GM19193 (cell line): Measurements from ENCODE around the gene RSL1D1.
A peak's percentile ranks its signal among the peaks of the same experiment; 100 is the strongest.

ENCODE experiments used
- POLR2A ChIP-seq: IDR thresholded peaks from 4 replicates; pipeline ENCODE4 v1.6.1; 2011; ENCODE audit not compliant: insufficient read depth, insufficient read length; ENCODE audit errors: extremely low read depth

Gene RSL1D1

DNA sequence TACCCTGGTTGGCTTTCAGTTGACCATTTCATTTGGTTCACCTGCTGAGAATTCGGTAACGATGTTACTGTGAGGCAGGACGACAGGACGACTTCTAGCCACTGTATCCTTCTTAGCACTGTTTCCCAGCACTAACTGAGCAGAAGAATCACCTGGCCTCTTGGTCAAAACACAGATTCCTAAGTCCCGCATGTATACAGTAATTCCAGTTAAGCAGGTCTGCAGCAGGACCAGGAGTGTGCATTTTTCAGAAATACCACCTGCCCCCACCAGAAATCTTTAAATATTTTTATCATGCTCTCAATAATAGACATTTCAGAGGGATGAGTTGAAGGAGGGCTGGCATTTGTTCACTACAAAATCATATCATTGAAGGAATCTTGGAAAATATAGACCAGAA lies 22.6 kb downstream of the RSL1D1 start:
- no peak for TF ChIP-seq POLR2A

DNA sequence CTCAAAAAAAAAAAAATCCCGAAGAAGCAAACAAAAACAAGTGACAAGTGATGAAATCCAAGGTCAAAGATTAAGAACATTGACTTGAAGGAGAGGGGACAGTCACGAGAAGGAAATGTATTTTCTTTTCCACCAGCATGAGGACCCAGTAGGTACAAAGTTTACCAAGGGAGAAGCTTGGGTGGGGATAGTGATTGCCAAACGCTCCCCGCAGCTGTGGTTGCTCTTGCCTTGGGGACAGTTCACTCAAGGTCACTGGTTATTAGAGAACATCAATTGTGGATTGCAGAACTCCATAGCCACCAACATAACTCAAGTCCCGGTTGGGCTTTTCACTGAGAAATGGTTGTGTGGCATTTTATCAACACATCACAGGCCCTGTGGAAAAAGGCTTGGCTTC lies 27.0 kb downstream of the RSL1D1 start:
- TF ChIP-seq POLR2A, result no peak

DNA sequence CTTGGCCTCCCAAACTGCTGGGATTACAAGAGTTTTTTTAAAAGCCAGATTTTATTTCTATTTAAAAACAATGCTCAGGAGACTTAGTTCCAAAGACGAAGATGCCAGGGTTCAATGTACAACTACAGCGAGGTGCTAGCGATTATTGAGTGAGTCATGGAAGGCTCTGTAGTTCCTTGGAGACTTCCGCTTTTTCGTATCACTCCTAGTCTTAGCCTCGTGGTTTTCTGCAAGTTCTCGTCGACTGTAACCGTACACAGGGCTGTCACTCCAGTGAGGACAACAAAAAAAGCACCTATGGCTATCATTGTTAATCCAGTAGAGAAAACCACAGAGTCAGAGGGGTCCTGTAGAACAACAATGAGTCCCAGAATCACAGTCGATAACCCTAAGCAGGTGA lies 31.5 kb downstream of the RSL1D1 start:
- TF ChIP-seq POLR2A, result no peak

DNA sequence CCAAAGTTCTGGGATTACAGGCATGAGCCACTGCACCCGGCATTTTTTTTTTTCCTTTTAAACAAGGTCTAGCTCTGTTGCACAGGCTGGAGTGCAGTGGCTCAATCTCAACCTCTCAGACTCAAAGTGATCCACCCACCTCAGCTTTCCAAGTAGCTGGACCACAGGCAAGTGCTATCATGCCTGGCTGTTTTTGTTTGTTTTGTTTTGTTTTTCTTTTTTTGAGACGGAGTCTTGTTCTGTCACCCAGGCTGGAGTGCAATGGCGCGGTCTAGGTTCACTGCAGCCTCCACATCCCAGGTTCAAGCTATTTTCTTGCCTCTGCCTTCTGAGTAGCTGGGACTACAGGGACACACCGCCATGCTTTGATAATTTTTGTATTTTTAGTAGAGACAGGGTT lies 35.2 kb downstream of the RSL1D1 start:
- no peak for TF ChIP-seq POLR2A

DNA sequence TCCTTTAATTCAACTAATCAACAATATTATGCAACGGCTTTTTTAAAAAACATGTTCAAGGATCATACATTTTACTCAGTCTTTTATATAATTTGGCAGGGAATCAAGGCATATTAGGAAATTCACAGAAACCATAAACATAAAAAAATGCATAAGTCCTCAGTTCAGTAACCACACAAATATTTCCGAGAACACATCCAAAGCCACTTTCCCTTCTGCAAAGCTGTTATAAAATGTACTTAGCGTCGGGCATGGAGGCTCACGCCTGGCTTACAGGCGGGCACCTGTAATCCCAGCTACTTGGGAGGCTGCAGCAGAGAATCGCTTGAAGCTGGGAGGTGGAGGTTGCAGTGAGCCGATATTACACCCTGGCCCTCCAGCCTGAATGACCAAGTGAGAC lies 44.6 kb downstream of the RSL1D1 start:
- TF ChIP-seq POLR2A, result no peak

DNA sequence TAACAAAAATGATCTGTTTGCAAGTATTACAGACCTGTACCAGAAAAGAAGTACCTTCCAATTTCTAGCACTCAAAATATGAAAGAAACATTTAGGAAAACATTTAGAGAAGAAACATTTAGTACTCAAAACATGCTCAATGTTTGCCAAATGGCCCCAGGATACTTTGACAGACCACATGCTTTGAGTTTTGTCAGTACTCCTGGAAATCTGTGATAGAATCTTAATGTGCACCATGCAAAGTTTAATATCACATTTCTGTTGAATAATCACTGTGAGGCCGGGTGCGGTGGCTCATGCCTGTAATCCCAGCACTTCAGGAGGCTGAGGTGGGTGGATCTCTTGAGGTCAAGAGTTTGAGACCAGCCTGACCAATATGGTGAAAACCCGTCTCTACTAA lies 45.8 kb downstream of the RSL1D1 start:
- no peak for TF ChIP-seq POLR2A

DNA sequence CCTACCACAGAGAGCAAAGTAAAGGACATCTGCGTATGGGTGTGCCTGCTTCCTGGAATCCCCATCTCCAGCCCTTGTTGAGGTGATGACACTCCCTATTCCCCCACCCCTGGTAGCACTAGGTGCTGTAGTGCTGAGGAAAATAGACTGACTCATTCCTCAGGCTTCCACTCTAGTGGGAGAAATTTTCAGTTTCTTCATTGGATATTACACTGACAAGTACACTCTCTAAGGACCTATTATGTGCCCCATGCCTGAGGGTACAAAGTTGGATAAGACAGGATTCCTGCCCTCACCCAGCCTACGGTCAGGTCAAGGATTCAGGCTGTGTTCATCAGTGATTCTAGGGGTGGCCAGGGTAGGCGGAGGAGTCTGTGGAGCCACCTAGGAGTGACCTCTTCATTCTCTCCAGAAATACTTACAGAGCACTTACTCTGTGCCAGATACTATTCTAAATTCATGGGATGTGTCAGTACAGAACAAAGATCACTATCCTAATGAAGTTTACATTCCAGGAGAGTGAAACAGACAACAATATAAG lies 49.8 kb downstream of the RSL1D1 start:
- TF ChIP-seq POLR2A, result no peak

DNA sequence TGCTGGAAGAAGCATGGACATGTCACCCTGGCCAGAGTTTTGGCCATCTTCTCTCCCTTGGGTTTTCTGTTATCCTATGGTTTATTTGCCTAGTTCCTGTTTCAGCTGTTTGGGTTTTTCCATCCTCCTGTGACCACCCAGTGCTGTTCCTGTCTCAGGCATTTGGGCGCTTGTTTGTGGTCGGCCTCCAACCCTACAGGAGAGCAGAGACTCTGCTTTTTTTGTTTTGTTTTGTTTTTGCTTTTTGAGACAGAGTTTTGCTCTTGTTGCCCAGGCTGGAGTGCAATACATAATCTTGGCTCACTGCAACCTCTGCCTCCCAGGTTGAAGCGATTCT lies 51.0 kb downstream of the RSL1D1 start:
- TF ChIP-seq POLR2A, result no peak

DNA sequence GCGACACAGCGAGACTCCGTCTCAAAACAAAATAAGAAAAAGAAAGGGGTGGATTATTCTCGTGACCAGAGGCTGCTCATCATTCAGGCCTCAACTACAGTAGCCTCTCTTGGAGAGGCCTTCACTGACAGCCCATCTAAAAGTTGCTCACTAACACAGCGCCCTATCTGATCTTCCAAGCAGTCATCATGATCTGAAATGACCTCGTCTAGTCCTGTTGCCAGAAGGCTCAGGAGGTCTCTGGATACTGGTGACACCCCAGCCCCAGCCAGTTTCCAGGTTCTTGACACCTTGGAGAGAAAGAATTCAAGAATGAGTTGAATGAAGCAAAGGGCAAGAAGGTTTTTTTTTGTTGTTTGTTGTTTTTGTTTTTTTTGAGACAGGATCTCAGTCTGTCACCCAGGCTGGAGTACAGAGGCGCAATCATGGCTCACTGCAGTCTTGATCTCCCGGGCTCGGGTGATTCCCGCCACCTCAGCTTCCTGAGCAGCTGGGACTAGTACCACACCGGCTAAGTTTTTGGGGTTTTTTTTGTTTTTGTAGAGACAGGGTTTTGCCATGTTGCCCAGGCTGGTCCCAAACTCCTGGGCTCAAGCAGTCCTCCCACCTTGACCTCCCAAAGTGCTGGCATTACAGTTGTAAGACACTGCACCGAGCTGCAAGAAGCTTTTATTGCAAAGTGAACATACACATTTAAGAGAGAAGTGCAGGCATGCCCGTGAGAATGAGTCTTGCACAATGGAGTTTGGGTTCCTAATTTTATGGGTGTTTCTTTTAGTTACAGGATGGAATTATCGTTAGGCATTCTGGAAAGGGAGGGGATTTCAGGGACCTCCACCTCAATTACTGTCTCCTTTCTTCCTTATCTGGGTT lies 51.6 kb downstream of the RSL1D1 start:
- no peak for TF ChIP-seq POLR2A

DNA sequence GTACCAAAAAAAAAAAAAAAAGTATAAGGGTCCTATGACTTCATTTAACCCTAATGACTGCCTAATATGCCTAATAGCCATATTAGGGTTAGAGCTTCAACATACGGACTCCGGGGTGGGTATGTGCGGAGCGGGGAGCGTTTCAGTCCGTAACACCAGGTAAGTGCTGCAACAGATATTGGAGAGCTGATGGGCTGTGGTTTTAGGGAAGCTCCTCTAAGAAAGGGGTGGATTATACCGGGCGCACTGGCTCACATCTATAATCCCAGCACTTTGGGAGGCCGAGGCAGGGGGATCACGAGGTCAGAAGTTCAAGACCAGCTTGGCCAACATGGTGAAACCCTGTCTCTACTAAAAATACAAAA lies 52.3 kb downstream of the RSL1D1 start:
- TF ChIP-seq POLR2A, result no peak

DNA sequence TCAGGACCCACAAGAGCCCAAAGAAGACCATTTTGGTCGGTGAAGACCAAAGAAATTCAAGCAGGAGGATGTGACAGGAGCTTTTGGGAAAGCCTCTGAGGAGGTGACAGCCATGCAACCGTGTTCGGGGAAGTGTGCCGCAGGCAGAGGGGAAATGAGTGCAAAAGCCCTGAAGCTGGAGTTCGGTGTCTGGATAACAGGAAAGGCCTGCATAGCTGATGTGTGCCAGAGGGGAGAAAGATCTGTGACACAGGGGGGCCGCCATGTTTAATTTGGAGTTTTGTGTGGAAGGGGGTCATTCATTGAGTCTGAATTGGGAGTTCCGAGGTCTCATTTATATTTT lies 53.4 kb downstream of the RSL1D1 start:
- no peak for TF ChIP-seq POLR2A

DNA sequence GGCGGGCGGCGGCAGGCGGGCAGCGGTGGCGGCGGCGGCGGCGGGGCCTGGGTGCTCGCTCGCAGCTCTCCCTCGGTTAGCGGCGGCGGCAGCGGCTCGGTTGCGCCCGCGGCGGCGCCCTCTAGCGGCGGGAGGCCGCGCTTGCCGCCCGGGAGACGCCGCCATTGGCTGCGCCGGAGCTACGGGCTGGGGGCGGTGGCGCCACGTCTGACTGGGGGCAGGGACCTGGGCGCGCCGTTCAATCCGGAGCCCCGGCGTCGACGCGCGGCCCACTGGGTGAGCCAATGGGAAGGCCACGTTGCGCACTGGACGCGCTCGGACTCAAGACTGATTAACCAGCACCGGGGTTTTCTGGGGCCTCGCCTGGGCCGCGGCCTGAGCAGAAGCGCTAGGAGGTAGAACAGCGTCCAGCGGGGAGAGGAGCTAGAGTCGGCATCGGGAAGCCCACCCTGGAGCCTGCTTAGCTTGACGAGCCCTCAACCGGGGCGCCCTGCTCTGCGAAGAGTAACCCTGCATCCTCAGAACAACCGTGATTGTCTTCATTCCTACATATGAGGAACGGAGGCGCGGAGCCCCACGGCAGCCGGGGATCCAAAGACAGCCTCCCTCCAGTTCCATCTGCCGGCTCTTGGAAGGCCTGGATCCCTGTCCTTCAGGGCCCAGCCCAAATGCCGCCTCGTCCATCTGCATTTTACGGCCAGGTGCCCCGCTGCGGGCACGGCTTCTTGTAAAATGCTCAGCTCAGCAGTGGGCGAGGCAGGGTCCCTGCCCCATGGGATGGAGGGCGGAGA lies 54.0 kb downstream of the RSL1D1 start, which contains the start of gene ZC3H7A:
TSS of gene ZC3H7A (minus strand) at position 93 of the 791 bp plus-strand sequence. CDS start 14,904 bp downstream, outside the sequence.
- peak; percentile 98 for TF ChIP-seq POLR2A

DNA sequence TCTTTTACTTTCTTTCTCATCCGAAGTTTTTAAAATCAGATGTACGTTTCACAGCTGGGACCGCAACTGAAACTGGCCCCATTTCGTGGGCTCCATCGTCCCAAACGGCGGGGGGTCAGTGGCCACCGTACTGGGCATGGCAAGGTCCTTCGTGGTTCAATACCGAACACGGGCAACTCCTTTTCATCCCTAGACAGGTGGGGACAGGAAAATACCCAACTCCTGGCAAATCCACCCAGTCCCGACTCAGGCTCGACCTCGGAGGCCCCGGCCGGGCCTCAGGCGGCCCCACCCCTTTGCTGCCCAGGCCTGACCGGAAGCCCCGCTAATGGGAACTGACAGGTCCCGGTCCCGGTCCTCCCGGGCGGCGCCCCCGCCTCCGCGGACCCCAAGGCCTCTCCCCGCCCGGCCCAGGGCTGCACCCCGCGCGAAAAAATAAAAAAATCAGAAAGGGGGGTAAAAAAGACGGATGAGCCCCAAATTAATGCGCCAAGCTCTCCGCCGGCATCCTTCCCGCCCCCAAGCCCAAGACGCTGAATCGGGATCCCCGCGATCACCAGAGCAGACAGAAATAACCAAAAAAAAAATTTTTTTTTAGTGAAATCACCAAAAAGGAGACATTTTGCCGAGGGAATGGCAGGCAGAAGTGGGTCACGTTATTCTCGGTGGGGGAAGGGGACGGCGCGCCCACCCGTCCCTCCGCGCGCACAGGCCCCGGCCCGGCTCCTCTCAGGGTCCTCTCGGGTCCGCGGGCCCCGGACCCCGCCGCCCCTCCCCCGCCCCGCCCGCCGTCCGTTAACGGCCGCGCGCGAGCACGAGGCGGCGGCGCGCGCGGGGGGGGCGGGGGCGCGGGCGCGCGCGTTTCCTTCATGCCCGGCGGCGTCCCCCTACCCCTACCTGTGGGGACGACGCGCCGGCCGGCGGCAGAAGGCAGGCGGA lies 54.8 kb downstream of the RSL1D1 start:
- no peak for TF ChIP-seq POLR2A

DNA sequence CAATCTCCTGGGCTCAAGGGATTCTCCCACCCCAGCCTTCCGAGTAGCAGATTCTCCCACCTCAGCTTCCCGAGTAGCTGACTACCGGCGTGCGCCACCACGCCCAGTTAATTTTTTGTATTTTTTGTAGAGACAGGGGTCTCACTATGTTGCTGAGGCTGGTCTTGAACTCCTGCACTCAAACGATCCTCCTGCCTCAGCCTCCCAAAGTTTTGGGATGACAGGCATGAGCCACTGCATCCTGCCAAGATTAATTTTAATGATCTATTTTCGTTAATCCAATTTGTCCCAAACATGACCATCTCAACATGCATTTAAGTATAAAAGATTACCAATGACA lies 55.5 kb downstream of the RSL1D1 start:
- TF ChIP-seq POLR2A, result no peak
